ENCODE data around the gene CHMP6.

The CHMP6 gene

DNA sequence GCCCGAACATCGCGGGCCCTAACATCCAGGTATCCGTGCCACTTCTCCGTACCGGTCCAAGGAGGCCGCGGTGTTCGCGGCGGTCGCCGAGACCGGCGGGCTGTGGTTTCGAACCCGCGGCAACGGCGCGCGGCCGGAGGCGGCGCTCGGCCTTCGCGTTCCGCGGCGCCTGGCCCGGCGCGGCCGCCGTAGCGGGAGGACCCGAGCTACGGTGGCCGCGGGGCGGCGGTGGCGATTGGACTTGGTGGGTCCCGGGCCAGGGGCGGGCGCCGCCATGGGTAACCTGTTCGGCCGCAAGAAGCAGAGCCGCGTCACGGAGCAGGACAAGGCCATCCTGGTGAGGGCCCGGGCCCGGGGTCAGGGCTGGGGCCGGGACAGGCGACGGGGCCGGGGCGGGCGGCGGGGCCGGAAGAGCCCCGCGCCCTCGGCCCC, at the start of gene CHMP6:
Gene CHMP6 (plus strand): TSS at position 197 of the 432 bp plus-strand sequence. CDS start 78 bp downstream, at position 275.
- H3K27ac ChIP-seq, result peak within 1 kb of the TSS; percentile 70
- peak; percentile 91; the same call in 1 of the 2 replicates for TF ChIP-seq ZFX (IDR thresholded peaks at IDR 0.05)
- TF ChIP-seq, protein P1, sequence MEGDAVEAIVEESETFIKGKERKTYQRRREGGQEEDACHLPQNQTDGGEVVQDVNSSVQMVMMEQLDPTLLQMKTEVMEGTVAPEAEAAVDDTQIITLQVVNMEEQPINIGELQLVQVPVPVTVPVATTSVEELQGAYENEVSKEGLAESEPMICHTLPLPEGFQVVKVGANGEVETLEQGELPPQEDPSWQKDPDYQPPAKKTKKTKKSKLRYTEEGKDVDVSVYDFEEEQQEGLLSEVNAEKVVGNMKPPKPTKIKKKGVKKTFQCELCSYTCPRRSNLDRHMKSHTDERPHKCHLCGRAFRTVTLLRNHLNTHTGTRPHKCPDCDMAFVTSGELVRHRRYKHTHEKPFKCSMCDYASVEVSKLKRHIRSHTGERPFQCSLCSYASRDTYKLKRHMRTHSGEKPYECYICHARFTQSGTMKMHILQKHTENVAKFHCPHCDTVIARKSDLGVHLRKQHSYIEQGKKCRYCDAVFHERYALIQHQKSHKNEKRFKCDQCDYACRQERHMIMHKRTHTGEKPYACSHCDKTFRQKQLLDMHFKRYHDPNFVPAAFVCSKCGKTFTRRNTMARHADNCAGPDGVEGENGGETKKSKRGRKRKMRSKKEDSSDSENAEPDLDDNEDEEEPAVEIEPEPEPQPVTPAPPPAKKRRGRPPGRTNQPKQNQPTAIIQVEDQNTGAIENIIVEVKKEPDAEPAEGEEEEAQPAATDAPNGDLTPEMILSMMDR (conservative IDR thresholded peaks at IDR 0.05), result no peak; the same call in 1 of the 2 replicates

DNA sequence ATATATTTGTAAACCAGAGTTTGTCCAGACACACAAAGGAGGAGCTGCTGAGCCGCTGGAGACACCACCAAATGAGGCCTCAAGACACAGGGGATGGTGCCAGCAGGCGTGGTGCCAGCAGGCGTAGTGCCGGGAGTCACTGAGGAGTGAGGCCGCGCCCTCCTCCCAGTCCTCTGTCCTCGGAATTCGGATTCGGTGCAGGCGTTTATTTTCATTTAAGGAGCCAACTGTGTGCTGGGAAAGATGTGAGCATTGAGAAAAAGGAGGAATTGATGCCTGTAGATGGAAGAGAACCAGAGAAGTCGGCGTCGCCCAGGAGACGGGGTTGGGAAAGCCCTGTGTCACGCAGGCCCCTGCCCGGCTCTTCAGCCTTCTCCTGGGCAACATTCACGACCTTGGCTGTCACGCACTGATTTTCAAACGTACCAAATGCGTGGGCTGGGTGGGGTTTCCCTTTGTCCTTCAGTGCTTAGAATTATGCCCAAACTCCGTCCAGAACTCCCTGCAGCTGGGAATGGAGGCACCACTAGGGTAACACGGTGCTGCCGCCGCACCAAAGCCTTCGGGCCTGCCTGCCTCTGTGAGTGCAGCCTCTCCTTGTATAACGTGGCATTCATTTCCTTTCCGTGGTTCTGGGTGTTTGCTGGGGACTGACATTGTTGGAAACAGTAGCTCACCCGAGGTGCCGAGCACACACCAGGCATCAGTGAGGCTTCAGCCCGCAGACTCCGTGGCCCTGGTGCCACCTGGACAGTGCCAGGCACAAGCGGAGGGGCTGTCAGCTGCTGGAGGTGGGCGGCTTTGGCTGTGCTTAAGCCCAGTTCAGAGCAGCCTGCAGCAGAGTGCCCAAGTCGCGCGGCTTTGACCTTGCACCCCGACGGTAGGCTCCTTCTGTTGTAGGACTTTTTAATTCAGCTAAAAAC, 49.0 kb upstream of the CHMP6 start:
- H3K27ac ChIP-seq, result no peak overlapping the region
- TF ChIP-seq, protein P1 (conservative IDR thresholded peaks at IDR 0.05), result no peak
- no peak for TF ChIP-seq ZFX (IDR thresholded peaks at IDR 0.05)

DNA sequence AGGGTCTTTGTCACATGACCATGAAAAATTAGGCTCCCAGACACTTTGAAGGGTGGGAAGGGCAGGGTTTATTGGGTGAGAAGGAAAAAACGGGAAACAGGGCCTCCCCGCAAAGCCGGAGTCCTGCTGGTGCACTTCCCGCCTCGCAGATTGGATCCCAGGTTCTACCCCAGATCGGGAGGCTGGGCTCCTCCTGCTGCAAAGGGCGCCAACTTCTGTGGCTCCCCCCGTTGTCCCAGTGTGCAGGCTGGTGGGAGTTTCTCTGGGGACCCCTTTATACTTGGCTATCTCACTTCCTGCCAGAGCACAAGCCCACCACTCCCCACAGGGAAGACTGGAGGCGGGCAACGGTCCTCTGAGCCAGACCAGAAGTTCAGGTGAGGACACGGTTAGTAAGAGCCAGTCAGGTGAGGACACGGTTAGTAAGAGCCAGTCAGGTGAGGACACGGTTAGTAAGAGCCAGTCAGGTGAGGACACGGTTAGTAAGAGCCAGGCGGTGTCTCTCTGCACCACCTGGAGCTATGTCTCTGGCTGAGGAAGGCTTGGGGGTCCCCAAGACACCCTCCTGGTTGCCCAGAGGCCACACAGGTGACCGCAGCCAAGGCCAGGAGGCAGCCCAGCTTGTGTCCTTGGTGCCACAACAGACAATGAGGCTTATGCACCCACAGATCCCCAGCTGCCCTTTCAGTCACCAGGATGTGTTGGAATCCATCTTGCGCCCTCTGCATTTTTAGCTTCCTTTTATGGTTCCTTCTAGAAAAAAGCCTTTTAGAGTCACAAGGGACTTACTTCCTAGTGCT, 48.1 kb upstream of the CHMP6 start:
- H3K27ac ChIP-seq, result no peak overlapping the region
- no peak for TF ChIP-seq ZFX (IDR thresholded peaks at IDR 0.05)
- TF ChIP-seq, protein P1 (conservative IDR thresholded peaks at IDR 0.05), result no peak

DNA sequence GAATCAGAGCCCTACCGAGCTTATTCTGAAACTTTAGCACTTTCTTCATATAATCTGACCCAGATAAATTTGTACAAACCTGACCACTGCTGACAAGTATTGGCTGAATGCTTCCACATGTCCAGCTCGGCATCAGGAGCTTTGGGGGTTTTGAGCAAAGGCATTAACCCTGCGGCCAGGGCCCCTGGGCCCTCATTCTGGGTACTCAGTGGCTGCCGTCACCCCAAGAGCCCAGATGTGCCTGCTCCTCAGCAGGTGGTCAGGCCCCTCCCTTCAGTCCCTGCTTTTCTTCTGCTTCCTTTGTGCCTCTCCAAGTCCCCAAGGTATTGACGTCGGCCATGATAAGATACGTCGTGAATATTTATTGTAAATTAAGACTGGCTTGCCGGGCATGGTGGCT, 47.3 kb upstream of the CHMP6 start:
- TF ChIP-seq ZFX (IDR thresholded peaks at IDR 0.05), result no peak
- TF ChIP-seq, protein P1 (conservative IDR thresholded peaks at IDR 0.05), result no peak
- H3K27ac ChIP-seq, result no peak overlapping the region

DNA sequence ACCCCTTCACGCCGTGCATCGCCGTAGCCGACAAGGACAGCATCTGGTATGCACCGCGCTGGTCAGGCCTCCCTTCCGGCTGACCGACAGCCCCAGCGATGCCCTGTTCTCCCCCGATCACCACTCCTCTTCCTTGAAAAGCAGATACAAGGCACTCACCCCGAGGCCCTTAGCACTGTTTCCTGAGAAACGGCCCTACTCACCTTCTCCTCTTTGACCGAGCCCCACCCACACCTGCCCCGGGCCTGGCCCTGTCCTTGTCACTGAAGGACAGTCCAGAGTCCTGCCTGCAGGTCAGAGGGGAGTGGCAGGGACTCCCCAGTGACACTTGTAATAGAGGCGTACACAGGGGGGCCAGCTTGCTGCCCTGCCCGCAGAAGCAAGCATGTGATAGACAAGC, 45.9 kb upstream of the CHMP6 start:
- H3K27ac ChIP-seq, result no peak overlapping the region
- TF ChIP-seq, protein P1 (conservative IDR thresholded peaks at IDR 0.05), result no peak
- no peak for TF ChIP-seq ZFX (IDR thresholded peaks at IDR 0.05)

DNA sequence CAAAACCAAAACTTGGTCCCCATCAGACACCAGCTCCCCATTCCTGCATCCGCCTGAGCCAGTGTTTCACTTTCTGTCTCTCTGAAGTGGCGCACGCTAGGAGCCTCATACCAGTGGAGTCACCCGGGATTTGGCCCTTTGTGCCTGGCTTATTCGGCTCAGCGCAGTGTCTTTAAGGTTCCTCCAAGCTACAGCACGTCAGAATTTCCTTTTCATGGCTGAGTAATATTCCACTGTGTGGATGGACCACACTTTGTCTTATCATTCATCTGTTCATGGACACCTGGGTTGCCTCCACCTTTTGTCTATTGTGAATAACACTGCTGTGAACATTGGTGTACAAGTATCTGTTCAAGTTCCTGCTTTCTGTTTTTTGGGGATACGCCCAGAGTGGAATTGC, 45.2 kb upstream of the CHMP6 start:
- H3K27ac ChIP-seq, result no peak overlapping the region
- TF ChIP-seq, protein P1 (conservative IDR thresholded peaks at IDR 0.05), result no peak
- no peak for TF ChIP-seq ZFX (IDR thresholded peaks at IDR 0.05)
